B cell (primary cell): ENCODE data around the gene ZER1. TPM values are rescaled to one million over a fixed set of nuclear protein-coding genes. Genes with fewer than 3 reads are reported as not detected.

Experiments used
- ATAC-seq: fragments of 200-7000 bp; cut with Tn5 transposase; one replicate; pipeline ENCODE4 v1.10.0; 2021; ENCODE audit warnings: low read depth, mild to moderate bottlenecking, moderate number of reproducible peaks, moderate library complexity
- CTCF ChIA-PET: fragments of 350-600 bp; sonication (Branson Sonifier 250); formaldehyde crosslinking; loops from one replicate; lab custom pipeline; 2021; ENCODE audit warnings: antibody characterized with exemption, inconsistent platforms; lab: Charles Lee
- POLR2A ChIA-PET: fragments of 350-600 bp; sonication (Branson Sonifier 250); formaldehyde crosslinking; loops from one replicate; lab custom pipeline; 2021; ENCODE audit warnings: antibody characterized with exemption; lab: Charles Lee
- DNase-seq: peaks from one replicate; pipeline ENCODE4 v3.0.0; 2013
- H2AFZ ChIP-seq: 2 replicates; pipeline ENCODE4 v1.6.1; 2012; ENCODE audit warnings: mild to moderate bottlenecking, low read depth, low read length; ENCODE audit not compliant: insufficient read depth, poor library complexity, severe bottlenecking
- H3K27ac ChIP-seq, 2 donors: 1 replicate in 1 of 2; 2 replicates in 1 of 2; pipeline ENCODE4 v1.5.1; 2012 to 2013; ENCODE audit warnings: low read length in 2 of 2, mild to moderate bottlenecking in 2 of 2, moderate library complexity in 1 of 2
- H3K27me3 ChIP-seq, 4 experiments: fragments of 200-600 bp in 1 of 4; sonication (generic) in 1 of 4; replicated peaks in 1 of 4; 1 replicate in 2 of 4; 2 replicates in 2 of 4; pipeline versions ENCODE4 v1.6.1 to v1.7.0; 2013 to 2016; ENCODE audit warnings: low read length in 3 of 4, mild to moderate bottlenecking in 2 of 4, mixed read lengths in 1 of 4, moderate library complexity in 1 of 4; ENCODE audit not compliant: insufficient read depth in 4 of 4, control insufficient read depth in 3 of 4; ENCODE audit errors: control extremely low read depth in 1 of 4
- H3K36me3 ChIP-seq, 2 experiments: replicated peaks in 1 of 2; 1 replicate in 1 of 2; 2 replicates in 1 of 2; pipeline versions ENCODE4 v1.6.1 to v1.7.1; 2013; ENCODE audit warnings: low read length in 1 of 2; ENCODE audit not compliant: insufficient read depth in 2 of 2, control insufficient read depth in 1 of 2; ENCODE audit errors: control extremely low read depth in 1 of 2, extremely low read depth in 1 of 2
- H3K4me1 ChIP-seq, 2 donors: fragments of 200-600 bp in 1 of 2; sonication (generic) in 1 of 2; 1 replicate in 1 of 2; 2 replicates in 1 of 2; pipeline versions ENCODE4 v1.5.1 to v1.6.1; 2013 to 2017; ENCODE audit warnings: low read length in 2 of 2; ENCODE audit not compliant: control insufficient read depth in 2 of 2, insufficient read depth in 2 of 2
- H3K4me2 ChIP-seq: replicated peaks from 2 replicates; pipeline ENCODE3; 2012; ENCODE audit warnings: mild to moderate bottlenecking, low read depth, low read length; ENCODE audit not compliant: poor library complexity, severe bottlenecking
- H3K4me3 ChIP-seq, 5 experiments: fragments of 200-600 bp in 1 of 5; sonication (generic) in 1 of 5; 1 replicate in 3 of 5; 2 replicates in 2 of 5; pipeline versions ENCODE4 v1.5.1 to v1.7.0; 2011 to 2016; ENCODE audit warnings: low read length in 4 of 5, mild to moderate bottlenecking in 4 of 5, low read depth in 2 of 5, control low read depth in 1 of 5, moderate library complexity in 1 of 5; ENCODE audit not compliant: insufficient read depth in 1 of 5; ENCODE audit errors: control extremely low read depth in 1 of 5, extremely low read depth in 1 of 5
- H3K79me2 ChIP-seq: fragments of 200-600 bp; sonication (generic); one replicate; pipeline ENCODE4 v1.6.0; 2016; ENCODE audit warnings: low read length; ENCODE audit not compliant: control insufficient read depth, insufficient read depth
- H3K9ac ChIP-seq: fragments of 200-600 bp; sonication (generic); 2 replicates; pipeline ENCODE4 v1.6.1; 2017; ENCODE audit warnings: mild to moderate bottlenecking, low read length, moderate library complexity
- H3K9me3 ChIP-seq, 3 donors: one replicate each; pipeline versions ENCODE4 v1.6.1 to v1.7.1; 2013; ENCODE audit warnings: low read length in 2 of 3; ENCODE audit not compliant: control insufficient read depth in 2 of 3, insufficient read depth in 1 of 3; ENCODE audit errors: control extremely low read depth in 1 of 3
- H4K20me1 ChIP-seq: 2 replicates; pipeline ENCODE4 v1.6.0; 2012; ENCODE audit warnings: mild to moderate bottlenecking, low read length; ENCODE audit not compliant: insufficient read depth, control insufficient read depth, poor library complexity, severe bottlenecking
- H3K27ac Mint-ChIP-seq: one replicate; pipeline ENCODE4 v1.8.0; 2021; ENCODE audit warnings: mixed read lengths
- H3K27me3 Mint-ChIP-seq: one replicate; pipeline ENCODE4 v1.8.0; 2021; ENCODE audit warnings: mixed read lengths
- H3K4me1 Mint-ChIP-seq: one replicate; pipeline ENCODE4 v1.8.0; 2021; ENCODE audit warnings: mixed read lengths
- H3K4me3 Mint-ChIP-seq: one replicate; pipeline ENCODE4 v1.8.0; 2021; ENCODE audit warnings: mixed read lengths
- H3K9me3 Mint-ChIP-seq: one replicate; pipeline ENCODE4 v1.8.0; 2022; ENCODE audit warnings: mixed read lengths; ENCODE audit not compliant: insufficient read depth
- EZH2 ChIP-seq: IDR thresholded peaks from 2 replicates; pipeline ENCODE4 v1.6.1; 2012; ENCODE audit warnings: borderline replicate concordance, low read depth, mild to moderate bottlenecking, moderate library complexity, low read length; ENCODE audit not compliant: insufficient read depth, poor library complexity, severe bottlenecking
- WGBS: methylation state at CpG from one replicate; pipeline ENCODE4 v1.1.5; 2013; ENCODE audit warnings: missing lambda C conversion rate; ENCODE audit not compliant: insufficient coverage; 5-methylcytosine and 5-hydroxymethylcytosine counted together
- intact Hi-C: fragments of 100-400 bp; cut with micrococcal nuclease; formaldehyde crosslinking; loops from one replicate; pipeline ENCODE4 v1.10.0; 2022
- polyA plus RNA-seq: library from polyadenylated mRNA; depleted of rRNA; stranded (reverse); fragments of >200 nt; gene quantifications from 2 replicates; pipeline ENCODE4 v1.2.3, GENCODE V29; 2012
- total RNA-seq, 2 donors: library from RNA; stranded (reverse); fragments of 120-200 nt in 1 of 2; gene quantifications; 1 replicate in 1 of 2; 2 replicates in 1 of 2; pipeline versions ENCODE4 v1.2.3 to v1.2.4, GENCODE V29; 2013 to 2022
- TF ChIP-seq, protein P1 (sequence below): fragments of 200-600 bp; IDR thresholded peaks from one replicate; pipeline ENCODE4 v1.8.0; 2022; ENCODE audit warnings: antibody characterized with exemption, mild to moderate bottlenecking

ZER1 gene
- total and polyA plus RNA-seq, 2 donors (not counting 1 experiment from before 2014, with no cell fraction given), result 26.9 to 42.2 TPM

DNA sequence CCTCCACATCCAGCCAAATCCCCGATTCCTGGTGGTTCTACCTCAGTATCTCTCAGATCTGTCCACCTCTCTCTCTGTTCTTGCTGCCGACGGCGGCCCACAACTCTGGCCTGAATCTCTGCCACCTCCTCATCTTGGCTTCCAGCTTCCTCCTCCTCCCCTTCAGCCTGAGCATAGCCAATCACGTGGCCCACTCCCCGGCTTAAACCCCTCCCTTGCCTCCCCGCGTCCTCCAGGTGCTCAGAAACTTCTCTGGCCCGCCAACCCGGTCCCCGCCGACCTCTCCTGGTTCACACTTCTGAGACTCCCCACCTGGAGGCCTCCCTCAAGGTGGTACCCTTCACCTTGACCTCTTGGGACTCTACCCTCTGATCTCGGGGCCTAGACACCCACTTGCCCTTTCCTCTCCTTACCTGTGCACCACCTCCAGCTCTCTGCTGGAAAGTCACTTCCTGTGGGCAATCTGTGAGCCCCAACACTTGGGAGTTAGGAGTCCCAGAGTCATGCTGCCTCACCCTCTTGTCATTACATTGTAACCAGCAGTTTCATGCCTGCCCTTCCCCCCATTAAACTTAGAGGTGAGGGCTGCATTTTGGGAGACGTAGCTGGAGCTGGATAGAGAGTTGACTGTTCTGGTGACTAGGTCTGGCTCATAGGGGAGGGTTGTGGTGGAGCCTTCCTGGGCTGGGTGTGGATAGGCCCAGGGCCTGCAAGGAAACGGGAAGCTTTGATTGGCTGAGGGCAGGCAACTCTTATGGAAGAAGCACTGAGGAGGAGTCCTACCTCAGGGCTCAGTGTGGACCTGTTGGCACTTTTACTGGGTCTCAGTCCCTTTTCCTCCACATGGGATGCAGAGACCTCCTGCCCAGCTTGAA is 87.2 kb downstream of the ZER1 start:
- DNase-seq, result peak; percentile 89
- Histone ChIP-seq H2AFZ (peak overlapping the region; percentile 73), H4K20me1 (peaks cover 9% of the 10 kb centered on the region), H3K36me3 (peaks cover 0 to 6% of the 10 kb centered on the region in 2 experiments), H3K9ac (peak overlapping the region; percentile 94), H3K4me3 (peak overlapping the region; percentile 85 to 99 (median 88)), H3K79me2 (peaks cover 77% of the 10 kb centered on the region), H3K4me1 (peaks cover 45 to 66% of the 10 kb centered on the region in 2 donors), H3K4me2 (peak overlapping the region; percentile 93), H3K27ac (peak overlapping the region; percentile 94), H3K27me3 (no peaks in the 10 kb centered on the region), H3K9me3 (peaks cover 0 to 11% (median 0%) of the 10 kb centered on the region in 3 donors)
- peak overlapping the region; percentile 96 for H3K27ac Mint-ChIP-seq
- no peaks in the 10 kb centered on the region for H3K9me3 Mint-ChIP-seq
- POLR2A ChIA-PET, result interaction anchor here (0.5 to 1.9 kb wide), 9 partner anchors 9 to 1356 kb away, joined by 3 to 7 read pairs (median 5); partner anchors contain the start of genes DYNC2I2 and ZDHHC12
- intact Hi-C loops, result loop anchor here (1.0 to 5.0 kb wide), 5 partner anchors 18 to 262 kb away; partner anchors contain the start of genes DOLK, DYNC2I2, NUP188 and ODF2
- CTCF ChIA-PET, result interaction anchor here (1.2 to 1.9 kb wide), 4 partner anchors 8 to 134 kb away, joined by 4 to 16 read pairs (median 6); partner anchors contain the start of genes ENDOG and PKN3
- no peaks in the 10 kb centered on the region for H3K27me3 Mint-ChIP-seq
- peaks cover 53% of the 10 kb centered on the region for H3K4me1 Mint-ChIP-seq
- ATAC-seq, result peak; percentile 44
- TF ChIP-seq, protein P1, sequence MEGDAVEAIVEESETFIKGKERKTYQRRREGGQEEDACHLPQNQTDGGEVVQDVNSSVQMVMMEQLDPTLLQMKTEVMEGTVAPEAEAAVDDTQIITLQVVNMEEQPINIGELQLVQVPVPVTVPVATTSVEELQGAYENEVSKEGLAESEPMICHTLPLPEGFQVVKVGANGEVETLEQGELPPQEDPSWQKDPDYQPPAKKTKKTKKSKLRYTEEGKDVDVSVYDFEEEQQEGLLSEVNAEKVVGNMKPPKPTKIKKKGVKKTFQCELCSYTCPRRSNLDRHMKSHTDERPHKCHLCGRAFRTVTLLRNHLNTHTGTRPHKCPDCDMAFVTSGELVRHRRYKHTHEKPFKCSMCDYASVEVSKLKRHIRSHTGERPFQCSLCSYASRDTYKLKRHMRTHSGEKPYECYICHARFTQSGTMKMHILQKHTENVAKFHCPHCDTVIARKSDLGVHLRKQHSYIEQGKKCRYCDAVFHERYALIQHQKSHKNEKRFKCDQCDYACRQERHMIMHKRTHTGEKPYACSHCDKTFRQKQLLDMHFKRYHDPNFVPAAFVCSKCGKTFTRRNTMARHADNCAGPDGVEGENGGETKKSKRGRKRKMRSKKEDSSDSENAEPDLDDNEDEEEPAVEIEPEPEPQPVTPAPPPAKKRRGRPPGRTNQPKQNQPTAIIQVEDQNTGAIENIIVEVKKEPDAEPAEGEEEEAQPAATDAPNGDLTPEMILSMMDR, result no peak
- no peak for TF ChIP-seq EZH2
- H3K4me3 Mint-ChIP-seq, result peak overlapping the region; percentile 98
- 2% methylated on average over 14 of the region's 15 CpGs for WGBS
